Ishikawa (cell line): ENCODE measurements around the gene CAD.

Source experiments
- CREB1 ChIP-seq: IDR thresholded peaks from 2 replicates; pipeline ENCODE4 v1.6.1; 2012; ENCODE audit warnings: low read depth
- EGR1 ChIP-seq: IDR thresholded peaks from 2 replicates; pipeline ENCODE4 v1.6.1; 2012
- EP300 ChIP-seq: IDR thresholded peaks from 2 replicates; pipeline ENCODE4 v1.6.1; 2012; ENCODE audit warnings: borderline replicate concordance
- RAD21 ChIP-seq: IDR thresholded peaks from 2 replicates; pipeline ENCODE4 v1.6.1; 2012; ENCODE audit warnings: low read depth

DNA sequence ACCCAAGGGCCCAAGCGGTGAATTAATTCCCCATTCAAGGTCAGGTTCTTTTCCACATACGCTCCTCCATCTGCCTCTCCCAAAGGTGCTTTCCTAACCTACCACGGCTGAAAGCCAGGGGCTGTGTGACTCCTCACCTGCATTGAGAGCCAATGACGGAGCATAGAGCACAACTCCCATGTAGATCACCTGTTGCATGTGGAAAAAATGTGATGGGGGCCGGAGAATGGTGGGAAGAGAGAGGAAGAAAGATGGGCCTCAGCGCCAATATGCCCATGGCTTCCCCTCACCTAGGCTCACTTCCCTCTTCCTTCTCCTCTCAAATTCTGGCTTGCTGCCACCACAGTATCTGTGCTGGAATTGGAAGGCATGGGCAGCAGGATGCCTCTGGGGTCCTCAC, 10.8 kb upstream of the CAD start:
- TF ChIP-seq RAD21 (no peak), EGR1 (no peak), EP300 (no peak), CREB1 (no peak)
